ENCODE data around the gene RPL28. TPM values are rescaled to one million over a fixed set of nuclear protein-coding genes. Genes with fewer than 3 reads are reported as not detected.
A peak's percentile ranks its signal among the peaks of the same experiment; 100 is the strongest.

Gene RPL28
- total RNA-seq (1,000 to 10,000 TPM; 3,164 to 3,616 TPM), total RNA-seq (182 to 377 reads per million in 2 donors)

DNA sequence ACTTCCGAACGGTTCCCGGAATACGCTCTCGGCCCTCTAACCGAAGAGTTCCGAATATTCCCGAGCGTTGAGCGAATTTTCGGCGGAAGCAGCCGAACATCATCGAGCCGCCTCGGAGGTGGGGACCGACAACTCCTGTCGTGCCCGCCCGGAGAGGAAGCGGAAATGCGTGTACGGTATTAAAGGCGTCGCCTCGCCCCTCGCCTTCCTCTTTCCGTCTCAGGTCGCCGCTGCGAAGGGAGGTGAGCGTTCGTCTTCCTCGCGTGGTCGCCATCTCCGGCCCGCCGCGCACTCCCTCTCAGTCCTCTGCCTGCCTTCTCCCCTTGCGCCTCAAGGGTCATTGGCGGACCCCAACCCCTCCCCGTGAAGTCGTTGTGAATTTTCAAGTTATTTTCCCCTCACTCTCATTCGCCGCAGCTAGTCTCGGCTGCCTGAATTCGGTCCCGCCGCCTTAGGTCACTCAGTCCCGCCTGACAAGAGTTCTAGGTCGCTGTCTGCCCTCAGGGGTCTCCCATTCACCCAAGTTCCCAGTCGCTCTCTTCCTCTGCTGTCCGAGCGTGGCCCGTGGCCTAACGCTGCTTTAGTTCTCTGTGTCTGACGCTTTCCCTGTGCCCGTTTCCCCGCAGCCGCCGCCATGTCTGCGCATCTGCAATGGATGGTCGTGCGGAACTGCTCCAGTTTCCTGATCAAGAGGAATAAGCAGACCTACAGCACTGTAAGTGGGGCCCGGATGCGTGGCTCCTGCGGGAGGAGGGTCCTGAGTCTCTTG, at the start of gene RPL28:
Gene RPL28 (plus strand): TSS at position 209 of the 769 bp plus-strand sequence. CDS start 426 bp downstream, at position 635.
- H3K27me3 Mint-ChIP-seq: peaks cover 5% of the 10 kb centered on the region
- peak within 1 kb of the TSS; percentile 100 for H3K4me3 Mint-ChIP-seq
- peaks cover 6% of the 10 kb centered on the region for H3K36me3 Mint-ChIP-seq (ENCODE audit: low read depth)
- peak; percentile 83 for ATAC-seq
- DNase-seq: peak; percentile 92 to 99 (median 96)
- H3K4me1 Mint-ChIP-seq: peaks cover 57% of the 10 kb centered on the region
- H3K27ac Mint-ChIP-seq: peak within 1 kb of the TSS; percentile 100
- no peaks in the 10 kb centered on the region for H3K9me3 ChIP-seq (ENCODE audit: control insufficient read depth, low read length, poor library complexity, severe bottlenecking)

DNA sequence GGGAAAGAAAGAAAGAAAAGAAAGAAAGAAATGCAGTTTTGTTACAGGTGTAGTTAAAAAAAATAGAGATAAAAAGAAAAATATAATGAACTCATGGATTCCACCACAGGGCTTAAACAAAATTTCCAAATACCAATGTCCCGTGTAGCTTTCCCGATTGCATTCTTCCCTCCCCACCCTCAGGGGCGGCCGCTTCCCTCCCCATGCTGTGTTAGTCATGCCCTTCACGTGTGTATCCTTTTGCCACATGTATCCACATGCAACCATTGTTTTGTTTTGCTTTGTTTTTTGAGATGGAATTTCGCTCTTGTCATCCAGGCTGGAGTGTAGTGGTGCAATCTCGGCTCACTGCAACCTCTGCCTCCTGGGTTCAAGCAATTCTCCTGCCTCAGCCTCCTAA, 49.6 kb upstream of the RPL28 start:
- Mint-ChIP-seq H3K27ac (peak overlapping the region; percentile 59), H3K4me1 (peaks cover 16% of the 10 kb centered on the region), H3K27me3 (peaks cover 11% of the 10 kb centered on the region), H3K4me3 (no peak overlapping the region), H3K36me3 (ENCODE audit: low read depth) (peaks cover 2% of the 10 kb centered on the region)
- DNase-seq (no peak), ATAC-seq (no peak)
- H3K9me3 ChIP-seq (ENCODE audit: control insufficient read depth, low read length, poor library complexity, severe bottlenecking): no peaks in the 10 kb centered on the region

DNA sequence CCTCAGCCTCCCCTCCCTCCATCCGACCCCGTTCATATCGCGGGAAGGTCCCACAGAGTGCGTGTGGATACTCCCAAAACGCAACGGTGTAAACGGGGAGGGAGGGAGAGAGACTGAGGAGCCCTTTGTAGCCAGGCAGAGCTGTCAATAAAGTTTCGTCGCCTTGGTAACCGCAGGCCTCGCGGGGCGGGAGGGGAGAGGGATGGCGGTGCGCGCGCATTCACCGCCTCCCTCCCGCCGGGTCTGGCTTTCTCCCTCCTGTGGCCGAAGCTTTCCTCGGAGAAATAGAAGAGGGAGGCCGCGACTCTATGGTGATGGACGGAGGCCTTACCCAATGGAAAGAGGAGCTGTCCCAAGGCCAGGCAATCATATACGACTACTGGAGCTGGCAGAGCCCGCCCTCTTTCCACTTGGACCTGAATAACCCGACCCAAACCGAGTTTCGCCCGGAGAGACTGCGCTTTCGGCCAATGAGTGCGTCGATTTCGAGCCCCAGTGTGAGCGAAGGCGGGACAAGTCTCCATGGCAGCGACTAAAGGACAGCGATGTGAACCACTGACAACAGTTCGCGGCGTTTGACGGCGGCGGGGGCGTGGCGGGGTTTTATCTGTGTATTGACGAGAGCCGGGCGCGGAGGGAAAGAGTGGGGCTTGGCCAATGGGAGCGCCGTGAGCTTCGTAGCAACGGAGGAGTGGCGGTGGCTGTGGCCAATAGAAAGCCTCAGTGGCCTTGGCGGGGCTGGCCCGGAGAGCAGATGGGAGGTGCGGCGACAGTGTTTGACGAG, 46.4 kb upstream of the RPL28 start, which contains the start of gene KMT5C:
Gene KMT5C (plus strand): TSS at position 772 of the 784 bp plus-strand sequence. CDS start 2,061 bp downstream, outside the sequence.
- Mint-ChIP-seq H3K4me1 (peaks cover 20% of the 10 kb centered on the region), H3K36me3 (ENCODE audit: low read depth) (peaks cover 2% of the 10 kb centered on the region), H3K27me3 (peaks cover 2% of the 10 kb centered on the region), H3K27ac (peak within 1 kb of the TSS; percentile 93), H3K4me3 (peak within 1 kb of the TSS; percentile 99)
- H3K9me3 ChIP-seq (ENCODE audit: control insufficient read depth, low read length, poor library complexity, severe bottlenecking): no peaks in the 10 kb centered on the region
- peak; percentile 76 for ATAC-seq
- peak; percentile 99 to 100 (median 100) for DNase-seq

DNA sequence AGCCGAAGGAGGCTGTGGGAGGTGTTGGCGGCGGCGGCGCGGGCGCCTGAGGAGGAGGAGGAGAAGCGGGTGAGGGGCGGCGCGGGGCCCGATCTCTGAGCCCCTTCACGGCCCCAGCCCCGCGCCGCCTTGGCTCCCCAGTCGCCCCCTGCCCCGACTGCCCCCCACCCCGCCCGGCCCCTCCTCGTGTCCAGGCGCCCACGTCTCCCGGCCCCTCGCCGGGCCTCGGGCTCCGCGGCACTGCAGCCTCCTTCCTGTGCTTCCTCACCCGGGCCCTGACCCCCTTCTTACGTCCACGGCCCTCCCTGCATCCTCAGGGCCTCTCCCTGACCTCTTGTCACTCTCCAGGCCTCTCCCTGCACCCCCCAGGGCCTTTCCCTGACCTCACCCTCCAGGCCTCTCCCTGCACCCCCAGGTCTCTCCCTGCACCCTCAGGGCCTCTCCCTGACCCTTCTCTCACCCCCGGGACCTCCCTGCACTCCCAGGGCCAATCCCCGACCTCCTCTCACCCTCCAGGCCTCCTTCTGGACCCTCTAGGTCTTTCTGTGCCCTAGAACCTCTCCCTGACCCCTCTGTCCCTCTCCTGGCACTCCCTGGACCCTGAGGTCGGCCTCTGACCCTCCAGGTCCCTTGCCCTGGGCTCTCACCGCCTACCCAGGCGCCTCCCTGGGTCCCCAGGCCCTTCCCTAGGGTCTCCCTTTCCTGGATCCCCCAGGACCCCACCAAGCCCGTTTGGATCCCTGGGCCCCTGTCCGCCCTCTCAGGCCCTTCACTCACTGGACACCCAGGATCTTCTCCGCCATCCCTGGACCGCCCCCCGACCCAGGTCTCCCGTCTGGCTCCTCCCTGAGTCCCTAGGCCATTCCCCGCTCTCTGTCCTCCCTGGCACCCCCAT, 45.6 kb upstream of the RPL28 start:
- ATAC-seq (no peak), DNase-seq (peak in 2 of 3 donors; percentile 20 to 30)
- Mint-ChIP-seq H3K27ac (peak overlapping the region; percentile 93), H3K27me3 (no peaks in the 10 kb centered on the region), H3K4me1 (peaks cover 20% of the 10 kb centered on the region), H3K36me3 (ENCODE audit: low read depth) (peaks cover 2% of the 10 kb centered on the region), H3K4me3 (peak overlapping the region; percentile 99)
- H3K9me3 ChIP-seq (ENCODE audit: control insufficient read depth, low read length, poor library complexity, severe bottlenecking): no peaks in the 10 kb centered on the region

DNA sequence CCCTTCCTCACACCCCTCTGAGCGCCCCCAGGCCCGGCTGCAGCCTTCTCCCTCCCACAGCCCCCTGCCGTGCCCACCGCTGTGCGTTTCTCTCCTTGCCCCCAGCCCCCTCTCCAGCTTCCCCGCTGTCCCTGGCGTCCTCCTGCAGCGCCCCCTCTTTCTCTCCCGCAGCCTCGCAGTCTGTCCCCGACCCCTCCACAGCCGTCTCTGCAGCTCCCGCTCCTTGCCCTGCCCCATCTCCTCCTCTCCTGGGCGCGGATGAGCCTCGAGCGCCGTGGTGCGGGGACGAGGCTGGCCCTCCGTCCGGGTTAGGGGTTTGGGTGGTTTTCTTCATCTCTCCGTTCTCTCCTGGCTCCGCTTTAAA, 45.0 kb upstream of the RPL28 start:
- peak overlapping the region; percentile 99 for H3K4me3 Mint-ChIP-seq
- H3K27me3 Mint-ChIP-seq: no peaks in the 10 kb centered on the region
- DNase-seq (no peak), ATAC-seq (no peak)
- peaks cover 2% of the 10 kb centered on the region for H3K36me3 Mint-ChIP-seq (ENCODE audit: low read depth)
- H3K9me3 ChIP-seq (ENCODE audit: control insufficient read depth, low read length, poor library complexity, severe bottlenecking): no peaks in the 10 kb centered on the region
- peaks cover 20% of the 10 kb centered on the region for H3K4me1 Mint-ChIP-seq
- peak overlapping the region; percentile 93 for H3K27ac Mint-ChIP-seq

DNA sequence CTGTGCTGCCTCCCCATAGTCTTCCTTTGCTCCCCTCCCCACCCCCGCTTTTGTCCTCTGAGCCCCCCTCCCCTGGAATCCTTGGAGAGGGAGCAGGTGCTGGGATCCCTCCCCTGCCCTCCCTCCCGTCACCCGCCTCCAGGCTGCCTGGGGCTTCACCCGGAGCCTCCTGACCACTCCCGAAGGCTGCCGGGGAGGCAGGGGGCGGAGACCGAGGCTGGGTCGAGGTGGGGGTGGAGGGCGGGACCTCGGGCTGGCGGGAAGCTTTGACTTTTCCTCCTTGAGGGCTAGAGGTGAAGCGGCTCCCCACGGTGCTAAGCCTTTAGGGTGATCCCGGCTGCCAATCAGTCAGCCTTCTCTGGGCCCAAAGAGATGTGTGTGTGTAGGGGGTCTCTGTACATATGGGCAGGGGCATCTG, 44.6 kb upstream of the RPL28 start:
- Mint-ChIP-seq H3K4me3 (peak overlapping the region; percentile 99), H3K27ac (peak overlapping the region; percentile 93), H3K4me1 (peaks cover 20% of the 10 kb centered on the region), H3K27me3 (no peaks in the 10 kb centered on the region), H3K36me3 (ENCODE audit: low read depth) (peaks cover 2% of the 10 kb centered on the region)
- ATAC-seq: no peak
- DNase-seq: peak in 2 of 3 donors; percentile 41 to 45
- no peaks in the 10 kb centered on the region for H3K9me3 ChIP-seq (ENCODE audit: control insufficient read depth, low read length, poor library complexity, severe bottlenecking)

DNA sequence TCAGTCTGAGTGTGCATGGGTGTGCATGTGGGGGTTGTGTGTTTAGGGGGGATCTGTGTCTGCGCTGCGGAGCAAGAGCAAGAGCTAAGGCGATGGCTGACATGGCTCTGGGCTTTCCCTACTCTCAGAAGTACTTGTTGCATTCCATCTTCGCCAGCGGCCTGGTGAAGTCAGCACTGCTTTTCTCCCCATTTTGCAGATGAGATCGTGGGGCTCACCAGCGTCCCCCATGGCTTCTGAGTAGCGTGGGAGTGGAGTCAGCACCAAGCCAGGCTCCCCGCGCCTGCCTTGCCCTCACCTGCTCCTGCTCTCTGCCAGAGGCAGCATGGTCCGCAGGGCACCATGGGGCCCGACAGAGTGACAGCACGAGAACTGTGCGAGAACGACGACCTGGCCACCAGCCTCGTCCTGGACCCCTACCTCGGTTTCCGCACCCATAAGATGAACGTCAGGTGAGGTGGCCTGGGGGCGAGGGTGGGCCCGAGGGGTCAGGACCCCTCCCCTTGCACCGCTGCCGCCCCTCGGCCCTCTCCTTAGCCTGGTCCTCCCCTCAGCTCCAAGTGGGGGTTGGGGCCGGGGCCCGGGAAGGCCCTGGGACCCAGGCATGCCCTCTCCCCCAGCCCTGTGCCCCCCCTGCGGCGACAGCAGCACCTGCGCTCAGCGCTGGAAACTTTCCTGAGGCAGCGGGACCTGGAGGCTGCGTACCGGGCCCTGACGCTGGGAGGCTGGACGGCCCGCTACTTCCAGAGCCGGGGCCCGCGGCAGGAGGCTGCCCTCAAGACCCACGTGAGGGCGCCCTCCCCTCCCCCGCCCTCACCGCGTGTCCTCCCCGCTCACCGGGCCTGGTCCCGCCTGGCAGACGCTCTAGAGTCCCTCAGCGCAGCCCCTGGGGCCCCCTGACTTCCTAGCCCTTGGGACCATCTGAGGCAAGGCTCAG, 43.9 kb upstream of the RPL28 start:
- H3K4me3 Mint-ChIP-seq: peak overlapping the region; percentile 99
- DNase-seq (no peak), ATAC-seq (no peak)
- no peaks in the 10 kb centered on the region for H3K9me3 ChIP-seq (ENCODE audit: control insufficient read depth, low read length, poor library complexity, severe bottlenecking)
- peaks cover 2% of the 10 kb centered on the region for H3K36me3 Mint-ChIP-seq (ENCODE audit: low read depth)
- H3K27me3 Mint-ChIP-seq: no peaks in the 10 kb centered on the region
- H3K4me1 Mint-ChIP-seq: peaks cover 20% of the 10 kb centered on the region
- H3K27ac Mint-ChIP-seq: peak overlapping the region; percentile 93

DNA sequence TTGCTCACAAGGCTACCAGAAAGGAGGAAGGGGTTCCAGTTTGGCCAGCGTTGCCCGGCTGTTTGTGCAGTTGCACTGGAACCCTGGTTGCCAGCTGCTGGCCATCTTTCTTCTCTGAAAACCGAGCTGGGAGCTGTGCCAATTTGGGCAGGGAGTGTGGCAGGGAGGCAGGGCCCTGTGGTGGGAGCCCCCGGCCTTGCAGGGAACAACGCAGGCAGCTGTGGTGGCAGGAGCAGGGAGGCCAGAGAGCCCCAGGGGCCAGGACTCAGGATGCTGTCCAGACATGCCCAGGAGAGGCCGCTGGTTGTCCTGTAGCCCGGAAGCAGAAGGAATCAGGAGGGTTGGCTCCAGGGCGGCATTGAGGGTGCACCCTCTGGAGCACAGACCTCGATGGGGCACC, 41.3 kb upstream of the RPL28 start:
- H3K9me3 ChIP-seq (ENCODE audit: control insufficient read depth, low read length, poor library complexity, severe bottlenecking): no peaks in the 10 kb centered on the region
- Mint-ChIP-seq H3K4me1 (peaks cover 20% of the 10 kb centered on the region), H3K27ac (no peak overlapping the region), H3K36me3 (ENCODE audit: low read depth) (peaks cover 2% of the 10 kb centered on the region), H3K4me3 (no peak overlapping the region), H3K27me3 (no peaks in the 10 kb centered on the region)
- DNase-seq (no peak), ATAC-seq (no peak)

DNA sequence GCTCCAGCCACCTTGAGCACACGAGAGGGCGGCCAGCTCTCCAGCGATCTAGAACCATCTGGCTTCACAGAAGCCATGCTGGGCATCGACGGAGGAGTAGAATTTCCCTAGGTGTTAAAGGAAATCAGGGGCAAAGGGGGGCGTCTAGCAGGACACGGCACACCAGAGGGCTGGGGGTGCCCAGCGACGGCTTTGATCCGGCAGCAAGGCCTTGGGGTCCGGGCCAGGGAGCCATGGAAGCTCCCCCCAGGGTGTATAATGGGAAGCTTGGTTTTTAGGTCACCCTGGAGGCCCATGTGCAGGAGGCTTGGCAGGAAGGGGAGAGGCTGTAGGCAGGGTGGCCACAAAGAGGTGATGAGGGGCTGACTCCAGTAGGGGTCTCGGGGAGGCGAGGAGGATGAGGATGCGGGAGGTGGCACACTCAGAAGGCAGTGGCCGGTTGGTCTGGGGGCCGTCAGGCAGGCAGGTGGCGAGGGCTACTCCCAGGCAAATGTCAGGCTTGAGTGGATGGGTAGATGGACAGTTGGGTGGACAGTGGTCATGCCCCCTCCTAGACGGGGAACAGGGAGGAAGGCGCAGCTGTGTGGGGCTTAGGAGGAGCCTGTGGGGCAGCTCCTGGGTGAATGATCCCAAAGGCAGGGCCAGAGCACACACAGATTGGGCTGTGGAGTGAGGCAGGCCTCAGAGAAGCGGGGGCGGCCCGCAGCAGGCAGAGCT, 40.5 kb upstream of the RPL28 start:
- Mint-ChIP-seq H3K27me3 (no peaks in the 10 kb centered on the region), H3K36me3 (ENCODE audit: low read depth) (no peaks in the 10 kb centered on the region), H3K4me1 (peaks cover 14% of the 10 kb centered on the region), H3K4me3 (no peak overlapping the region), H3K27ac (peak overlapping the region; percentile 79)
- DNase-seq (no peak), ATAC-seq (no peak)
- H3K9me3 ChIP-seq (ENCODE audit: control insufficient read depth, low read length, poor library complexity, severe bottlenecking): no peaks in the 10 kb centered on the region

DNA sequence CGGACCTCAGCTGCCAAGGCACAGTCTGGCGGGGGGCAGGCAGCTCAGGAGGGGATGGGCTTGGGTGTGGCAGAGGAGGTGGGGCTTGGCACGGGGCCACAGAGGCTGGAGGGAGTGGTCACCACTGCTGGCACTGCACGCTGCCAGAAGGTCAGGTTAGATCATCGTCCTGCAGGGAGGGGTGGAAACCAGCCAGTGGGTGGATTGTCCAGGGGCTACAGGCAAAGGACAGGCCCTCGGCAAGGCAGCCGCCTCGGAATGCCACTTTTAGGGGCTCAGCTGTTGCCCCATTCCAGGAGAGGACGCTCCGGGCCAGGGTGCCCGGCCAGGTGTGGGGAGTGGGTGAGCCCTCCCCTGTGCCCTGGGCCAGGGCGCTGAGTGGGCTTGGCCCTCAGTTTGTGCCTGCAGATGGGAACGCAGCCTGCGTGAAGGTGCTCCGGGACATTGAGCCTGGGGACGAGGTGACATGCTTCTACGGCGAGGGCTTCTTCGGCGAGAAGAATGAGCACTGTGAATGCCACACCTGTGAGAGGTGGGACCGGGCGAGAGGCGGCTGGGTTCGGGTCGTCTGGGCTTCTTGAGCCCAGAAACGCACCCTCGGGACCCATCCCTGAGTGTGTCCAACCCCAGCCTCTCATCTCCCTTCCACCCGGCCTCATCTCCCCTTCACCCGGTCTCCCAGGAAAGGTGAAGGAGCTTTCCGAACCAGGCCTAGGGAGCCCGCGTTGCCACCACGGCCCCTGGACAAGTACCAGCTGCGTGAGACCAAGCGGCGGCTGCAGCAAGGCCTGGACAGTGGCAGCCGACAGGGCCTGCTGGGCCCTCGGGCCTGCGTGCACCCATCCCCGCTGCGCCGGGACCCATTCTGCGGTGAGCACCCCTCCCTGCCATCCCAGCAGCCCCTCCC, 39.7 kb upstream of the RPL28 start:
- no peaks in the 10 kb centered on the region for H3K36me3 Mint-ChIP-seq (ENCODE audit: low read depth)
- no peaks in the 10 kb centered on the region for H3K9me3 ChIP-seq (ENCODE audit: control insufficient read depth, low read length, poor library complexity, severe bottlenecking)
- DNase-seq (no peak), ATAC-seq (peak; percentile 14)
- H3K27me3 Mint-ChIP-seq: peaks cover 2% of the 10 kb centered on the region
- peak overlapping the region; percentile 79 for H3K27ac Mint-ChIP-seq
- no peak overlapping the region for H3K4me3 Mint-ChIP-seq
- H3K4me1 Mint-ChIP-seq: peaks cover 9% of the 10 kb centered on the region

All from T-helper 17 cell (primary cell).